NAMALWA (cell line): ENCODE measurements around the gene PDE10A.

Experiments
- DNase-seq: peaks from one replicate; pipeline ENCODE4 v3.0.0-alpha.2; 2015; ENCODE audit warnings: low spot score

Gene PDE10A

DNA sequence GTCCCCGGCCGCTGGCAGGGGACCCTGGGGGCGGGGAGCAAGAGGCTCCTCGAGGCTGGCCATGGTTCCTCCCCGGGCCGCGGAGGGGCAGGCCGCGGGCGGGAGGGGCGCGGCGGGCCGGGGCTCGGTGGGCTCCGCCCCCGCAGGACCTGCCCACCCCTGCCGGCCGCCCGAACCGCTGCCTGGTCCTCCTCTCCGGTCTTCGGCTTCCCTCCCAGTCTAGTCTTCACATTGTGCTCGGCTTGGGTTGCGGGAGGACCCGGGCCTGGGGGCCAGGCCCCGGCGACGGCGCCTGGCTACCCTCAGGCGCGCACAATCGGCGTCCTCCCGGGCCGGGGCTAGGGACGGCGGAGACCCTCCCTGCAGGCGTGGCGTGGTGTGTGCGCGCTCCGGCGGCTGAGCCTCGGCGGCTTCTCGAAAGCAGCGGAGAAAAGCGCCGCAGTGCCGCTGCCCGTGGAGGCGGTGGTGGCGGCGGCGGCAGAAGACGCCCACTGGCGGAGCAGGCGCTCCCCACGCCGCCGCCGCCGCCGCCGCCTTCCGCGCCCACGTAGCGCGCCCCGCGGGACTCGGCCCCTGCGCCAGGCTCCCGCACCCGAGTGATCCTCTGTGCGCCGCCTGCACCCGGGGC, at the start of gene PDE10A:
TSS of gene PDE10A (minus strand) at position 493 of the 628 bp plus-strand sequence. CDS start at position 63, 430 bp downstream.
- DNase-seq: no peak

GRCh38 chr6:165708985-165709576, 46.0 kb upstream of the PDE10A start:
- DNase-seq: no peak

DNA sequence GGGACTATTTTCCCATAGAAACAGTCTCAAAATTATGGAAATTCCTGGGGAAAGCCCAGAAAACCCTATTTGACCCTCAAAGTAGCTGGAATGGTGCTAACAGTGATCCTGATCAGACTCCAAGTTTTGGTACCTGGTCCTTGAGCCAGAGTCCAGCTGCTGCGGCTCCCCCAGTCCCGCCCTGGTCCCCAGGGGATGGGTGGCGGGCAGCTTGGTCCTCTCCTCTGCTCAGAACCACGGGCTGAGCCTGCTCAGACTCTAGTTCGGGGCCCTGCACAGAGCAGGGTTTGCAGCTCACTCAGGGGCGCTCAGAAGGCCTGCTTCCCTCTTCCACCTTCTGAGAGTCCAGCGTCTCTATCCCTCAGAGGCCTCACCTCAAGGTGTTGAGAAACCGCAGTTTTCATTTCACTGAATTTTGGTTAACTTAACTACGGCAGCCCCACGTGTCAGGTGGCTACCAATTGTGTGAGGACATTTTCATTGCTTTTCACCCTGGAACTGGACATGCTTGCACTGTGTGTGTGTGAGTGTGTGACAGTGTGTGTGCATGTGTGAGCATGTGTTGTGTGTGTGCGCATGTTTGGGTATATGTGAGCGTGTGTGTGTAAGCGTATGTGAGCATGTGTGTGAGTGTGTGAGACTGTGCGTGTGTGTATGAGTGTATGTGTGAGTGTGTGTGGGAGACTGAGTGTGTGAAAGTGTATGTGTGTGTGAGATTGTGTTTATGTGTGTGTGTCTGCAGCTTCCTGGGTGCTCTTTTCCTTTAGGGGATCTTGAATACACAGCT, 44.2 kb upstream of the PDE10A start:
- DNase-seq: no peak

- no peak for DNase-seq
These were observed 42.9 kb upstream of the PDE10A start for GRCh38 chr6:165705941-165706340.

DNA sequence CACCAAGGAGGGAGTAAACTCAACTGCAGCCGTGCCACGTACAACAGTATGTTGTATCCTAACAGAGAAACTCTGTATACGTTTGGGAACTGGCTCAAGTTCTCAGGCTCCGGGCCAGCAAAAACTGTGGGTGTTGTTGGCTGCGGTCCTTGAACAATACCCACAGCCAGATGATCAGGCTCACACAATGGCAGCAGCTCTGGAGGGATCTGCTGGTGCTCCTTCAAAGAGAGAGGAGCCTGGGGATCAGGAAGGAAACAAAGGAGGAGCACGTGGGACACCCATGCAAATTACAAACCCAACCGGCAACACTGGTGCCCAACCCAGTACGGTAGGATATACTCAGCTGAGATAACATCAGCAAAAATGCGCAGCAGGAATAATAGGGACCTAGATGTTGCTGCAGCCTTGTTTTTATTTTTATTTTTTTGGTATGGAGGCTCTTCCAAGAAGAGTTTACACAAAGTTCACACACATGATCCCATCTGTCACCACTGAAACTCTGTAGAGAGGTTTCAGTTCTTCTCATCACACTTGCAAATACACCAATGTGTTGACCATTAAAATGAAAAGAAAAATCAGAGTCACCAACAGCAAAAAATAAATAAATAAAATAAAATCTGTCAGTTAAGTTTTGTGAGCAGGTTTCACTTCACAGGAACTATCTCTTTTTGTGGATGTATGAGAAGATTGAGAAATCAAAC, 41.2 kb upstream of the PDE10A start:
- no peak for DNase-seq

- no peak for DNase-seq
These were observed 39.6 kb upstream of the PDE10A start for GRCh38 chr6:165702669-165703068.

GRCh38 chr6:165701564-165702354, 38.7 kb upstream of the PDE10A start:
- DNase-seq: no peak

DNA sequence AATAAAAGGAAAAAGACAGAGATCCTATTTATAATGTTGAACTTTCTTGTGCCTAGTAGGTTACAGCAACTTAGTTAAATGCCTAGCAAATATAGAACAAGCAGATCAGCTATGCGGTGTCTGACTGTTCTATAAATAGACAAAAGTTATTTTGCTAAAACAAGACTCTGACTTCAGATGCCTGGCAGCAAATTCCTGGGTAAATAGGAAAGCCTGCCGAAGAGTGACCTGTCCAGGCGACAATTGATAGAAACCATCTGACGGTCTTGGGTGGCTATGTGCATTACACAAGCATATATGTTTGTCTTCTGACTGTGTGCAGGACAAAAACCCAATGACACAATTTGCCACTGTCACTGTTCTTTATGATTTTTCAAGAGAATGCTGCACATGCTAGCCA, 38.0 kb upstream of the PDE10A start:
- no peak for DNase-seq

DNA sequence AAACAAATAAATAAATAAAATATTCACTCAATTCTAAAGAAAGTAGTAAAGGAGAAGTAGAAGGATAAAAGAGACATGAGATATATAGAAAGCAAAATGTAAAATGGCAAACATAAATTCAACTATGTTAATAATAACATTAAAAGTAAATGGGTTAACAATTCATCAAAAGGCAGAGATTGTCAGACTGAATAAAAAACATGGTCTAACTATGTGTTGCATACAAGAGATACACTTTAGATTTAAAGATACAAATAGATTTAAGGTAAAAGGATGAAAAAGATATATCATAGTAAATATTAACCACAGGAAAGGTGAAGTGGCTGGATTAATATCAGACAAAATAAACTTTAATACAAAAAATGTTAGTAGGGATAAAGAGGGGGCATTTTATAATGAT, 35.8 kb upstream of the PDE10A start:
- DNase-seq: no peak

GRCh38 chr6:165697171-165697570, 34.1 kb upstream of the PDE10A start:
- no peak for DNase-seq

DNA sequence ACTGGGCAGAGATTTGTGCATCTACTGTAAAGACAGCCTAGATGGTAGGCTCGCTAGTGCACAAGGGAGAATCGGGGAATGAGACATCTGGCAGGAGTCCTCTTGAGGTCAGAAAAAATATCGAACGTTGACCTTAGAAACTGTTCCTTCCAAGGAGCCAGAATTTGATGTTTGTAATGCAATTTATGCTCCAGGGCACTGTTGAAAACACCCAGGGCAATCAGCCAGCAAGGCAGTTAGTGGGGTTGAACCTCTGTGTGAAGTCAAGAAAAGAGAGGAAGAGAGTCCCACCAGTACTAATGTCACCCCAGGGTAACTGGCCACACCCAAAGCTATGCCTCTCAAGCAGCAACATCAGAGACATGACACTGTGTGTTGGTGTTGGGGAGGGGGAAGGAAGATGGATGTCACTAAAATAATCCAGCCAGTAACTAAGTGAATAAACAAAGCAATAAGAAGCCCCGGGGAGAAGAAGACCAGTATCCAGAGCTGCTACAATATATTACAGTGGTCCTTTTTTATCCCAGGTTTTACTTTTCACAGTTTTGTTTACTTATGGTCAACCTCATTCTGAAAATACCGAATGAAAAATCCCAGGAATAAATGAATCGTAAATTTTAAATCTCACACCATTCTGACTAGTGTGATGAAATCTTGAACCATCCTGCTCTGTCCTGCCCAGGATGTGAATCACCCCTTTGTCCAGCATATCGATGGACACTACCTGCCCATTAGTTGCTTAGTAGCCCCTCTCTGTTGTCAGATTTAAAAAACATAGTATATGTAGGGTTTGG, 32.9 kb upstream of the PDE10A start:
- no peak for DNase-seq

DNA sequence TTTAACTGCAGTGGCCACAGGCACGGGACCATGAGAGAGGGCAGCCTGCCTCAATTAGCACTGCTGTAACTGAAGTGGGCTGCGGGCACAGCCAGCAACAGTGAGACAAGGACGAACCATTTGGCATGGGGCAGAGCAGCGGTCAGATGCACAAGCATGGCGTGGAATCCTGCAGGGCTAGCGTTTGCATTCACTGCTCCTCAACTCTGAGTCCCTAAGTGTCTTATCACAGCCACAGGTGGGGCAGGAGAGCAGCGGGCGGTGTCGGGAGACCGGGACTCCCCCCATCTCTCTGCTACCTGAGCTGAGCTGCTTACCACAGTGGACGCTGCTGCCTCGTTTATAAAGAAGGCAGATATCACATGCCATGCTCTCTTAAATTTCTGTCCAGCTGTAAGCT, 31.3 kb upstream of the PDE10A start:
- DNase-seq: no peak

GRCh38 chr6:165692106-165692653, 29.1 kb upstream of the PDE10A start:
- no peak for DNase-seq

DNA sequence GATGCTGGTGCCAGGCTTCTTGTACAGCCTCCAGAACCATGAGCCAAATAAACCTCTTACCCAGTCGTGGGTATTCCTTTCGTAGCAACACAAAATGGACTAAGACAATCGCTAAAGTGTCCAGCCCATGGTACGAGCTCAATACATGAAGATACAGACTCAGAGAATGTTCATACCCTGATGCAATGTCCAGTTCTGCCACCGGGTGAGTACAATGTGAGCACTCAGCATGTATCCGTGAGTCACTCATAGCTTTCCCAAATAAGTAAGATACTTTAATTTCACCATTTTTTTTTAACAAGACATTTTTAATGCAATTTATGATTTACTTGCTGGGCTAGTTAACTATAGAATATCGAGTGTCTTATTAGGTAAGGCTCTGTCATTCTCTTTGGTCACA, 26.7 kb upstream of the PDE10A start:
- no peak for DNase-seq

DNA sequence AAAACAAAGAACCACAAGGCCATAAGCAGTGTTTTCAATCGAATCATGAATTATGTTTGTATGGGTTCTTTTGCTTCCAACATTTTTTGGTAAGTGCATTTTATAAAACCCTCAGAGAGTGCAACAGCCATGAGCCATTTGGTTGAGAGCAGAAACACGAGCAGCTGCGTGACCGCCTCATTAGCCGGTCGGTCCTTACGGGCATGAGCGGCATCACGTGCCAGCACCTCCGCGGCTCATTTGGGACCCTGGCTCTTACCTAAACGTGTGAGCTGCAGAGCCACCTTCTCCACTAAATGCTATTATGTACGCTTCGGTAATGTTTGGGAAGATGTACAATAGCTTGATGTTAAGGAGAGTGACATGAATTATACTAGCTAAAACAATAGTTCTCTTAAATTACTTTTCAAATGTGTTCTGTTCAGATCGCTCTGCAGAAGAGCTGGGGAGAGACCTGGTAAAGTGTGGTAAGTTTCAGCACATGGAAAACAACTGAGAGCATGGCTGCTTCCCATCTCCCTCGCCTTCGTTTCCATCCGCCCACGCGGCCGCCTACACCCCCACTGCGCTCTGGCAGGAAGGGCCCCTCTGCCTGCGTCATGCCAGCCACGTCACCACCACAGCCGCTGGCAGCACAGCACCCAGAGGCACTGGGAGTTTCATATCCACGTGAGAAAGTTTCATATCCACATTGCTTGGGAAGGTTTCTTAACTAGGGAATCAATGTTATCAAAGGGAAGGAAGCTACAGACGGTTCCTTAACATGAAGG, 23.7 kb upstream of the PDE10A start:
- no peak for DNase-seq

GRCh38 chr6:165685302-165685701, 22.3 kb upstream of the PDE10A start:
- DNase-seq: no peak

- DNase-seq: no peak
These were observed 21.3 kb upstream of the PDE10A start for GRCh38 chr6:165684333-165684732.

GRCh38 chr6:165680975-165681374, 17.9 kb upstream of the PDE10A start:
- DNase-seq: no peak

DNA sequence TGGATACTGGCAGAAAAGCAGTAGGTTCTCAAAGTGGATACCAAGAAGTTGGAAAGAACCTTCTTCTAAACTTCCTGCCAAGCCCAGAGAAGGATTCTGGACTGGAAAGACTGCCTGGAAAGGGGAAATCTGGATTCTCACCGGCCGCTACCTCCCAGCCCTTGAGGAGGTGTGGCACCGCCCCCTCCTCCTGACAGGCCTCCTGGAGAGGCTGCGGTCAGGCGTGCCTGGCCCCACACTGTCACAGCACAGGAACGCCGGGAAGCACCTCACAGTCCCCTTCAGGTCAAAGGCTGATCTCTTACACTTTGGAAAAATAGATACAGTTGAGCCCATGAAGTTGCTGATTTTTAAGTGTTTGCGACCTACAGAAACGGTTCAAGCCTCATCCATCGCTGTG, 16.3 kb upstream of the PDE10A start:
- no peak for DNase-seq

GRCh38 chr6:165678904-165679303, 15.9 kb upstream of the PDE10A start:
- no peak for DNase-seq
